Measurements from ENCODE around the gene LPIN2. TPM values are rescaled to one million over a fixed set of nuclear protein-coding genes. Genes with fewer than 3 reads are reported as not detected.
"Not testable (repeated sequence)": the region's sequence is repeated elsewhere in the genome, so short reads cannot be mapped to it uniquely, and the experiment has no call there.

The LPIN2 gene
- total and polyA plus RNA-seq, 10 donors: 4.0 to 79.7 (median 51.3) TPM

- WGBS, 5 donors: 89 to 97% (median 96%) methylated on average over 6 of the region's 6 CpGs
- intact Hi-C loops (cut with DNase I; ENCODE audit: low total_unique reads): no loop called here
Measured at GRCh38 chr18:3005462-3005861, 7.5 kb downstream of the LPIN2 start.

GRCh38 chr18:3003766-3004165 lies 9.2 kb downstream of the LPIN2 start:
- H3K4me1 ChIP-seq: peaks cover 8 to 57% (median 20%) of the 10 kb centered on the region in 6 donors
- DNase-seq; H3K27ac ChIP-seq; H3K27me3 ChIP-seq (replicated peaks in 1 of 7); H3K9me3 ChIP-seq; intact Hi-C loops (cut with DNase I; ENCODE audit: low total_unique reads); H3K4me3 ChIP-seq: not testable (repeated sequence)
- H3K36me3 ChIP-seq: peaks cover 0 to 60% (median 3%) of the 10 kb centered on the region in 6 donors
- WGBS, 5 donors: 91 to 96% (median 95%) methylated on average over 8 of the region's 8 CpGs

More at GRCh38 chr18:3005462-3005861, 7.5 kb downstream of the LPIN2 start:
- Histone ChIP-seq H3K9me3 (no peaks in the 10 kb centered on the region), H3K4me3 (no peak overlapping the region), H3K27ac (no peak overlapping the region), H3K27me3 (replicated peaks in 1 of 7) (no peaks in the 10 kb centered on the region), H3K4me1 (peaks cover 0 to 57% (median 20%) of the 10 kb centered on the region in 6 donors), H3K36me3 (peaks cover 0 to 71% (median 3%) of the 10 kb centered on the region in 6 donors)
- DNase-seq: no peak
- TF ChIP-seq CTCF (IDR thresholded peaks at IDR 0.05 in 8 of 11, conservative IDR thresholded peaks at IDR 0.05 in 3 of 11) (no peak), POLR2A (IDR thresholded peaks at IDR 0.05) (no peak), POLR2AphosphoS5 (IDR thresholded peaks at IDR 0.05) (no peak)

GRCh38 chr18:3002732-3003131 lies 10.2 kb downstream of the LPIN2 start:
- no peak for TF ChIP-seq POLR2A (IDR thresholded peaks at IDR 0.05)
- TF ChIP-seq POLR2AphosphoS5 (IDR thresholded peaks at IDR 0.05): no peak
- TF ChIP-seq CTCF (IDR thresholded peaks at IDR 0.05 in 8 of 11, conservative IDR thresholded peaks at IDR 0.05 in 3 of 11): no peak
- Histone ChIP-seq H3K9me3 (no peaks in the 10 kb centered on the region), H3K27me3 (replicated peaks in 1 of 7) (no peaks in the 10 kb centered on the region), H3K4me1 (peaks cover 17 to 57% (median 26%) of the 10 kb centered on the region in 6 donors), H3K4me3 (no peak overlapping the region), H3K36me3 (peaks cover 0 to 52% (median 3%) of the 10 kb centered on the region in 6 donors), H3K27ac (no peak overlapping the region)
- WGBS, 5 donors: 55 to 75% (median 64%) methylated on average over 5 of the region's 5 CpGs
- intact Hi-C loops (cut with DNase I; ENCODE audit: low total_unique reads): no loop called here
- no peak for DNase-seq

GRCh38 chr18:2998644-2999043 lies 14.3 kb downstream of the LPIN2 start:
- no peak overlapping the region for H3K4me3 ChIP-seq
- H3K27me3 ChIP-seq (replicated peaks in 1 of 7): no peaks in the 10 kb centered on the region
- peaks cover 19 to 80% (median 49%) of the 10 kb centered on the region in 6 donors for H3K4me1 ChIP-seq
- TF ChIP-seq POLR2AphosphoS5 (IDR thresholded peaks at IDR 0.05) (no peak), POLR2A (IDR thresholded peaks at IDR 0.05) (no peak), CTCF (IDR thresholded peaks at IDR 0.05 in 8 of 11, conservative IDR thresholded peaks at IDR 0.05 in 3 of 11) (no peak)
- no peaks in the 10 kb centered on the region for H3K9me3 ChIP-seq
- H3K36me3 ChIP-seq: peaks cover 0 to 16% (median 0%) of the 10 kb centered on the region in 6 donors
- peak overlapping the region; percentile 31 to 68 (median 58) for H3K27ac ChIP-seq
- intact Hi-C loops (cut with DNase I; ENCODE audit: low total_unique reads): loop anchor here (5.0 kb wide), 1 partner anchor 64 kb away; no protein-coding TSS in a partner anchor
- no peak for DNase-seq
- 49 to 67% (median 59%) methylated on average over 3 of the region's 3 CpGs for WGBS, 5 donors

All from spleen (tissue), 11 donors.